Activated B cell treated with CpG ODN at 0.5 μM for 24 hours (primary cell): Measurements from ENCODE around the gene PLIN4. TPM values are rescaled to one million over a fixed set of nuclear protein-coding genes. Genes with fewer than 3 reads are reported as not detected.

Source experiments
- ATAC-seq: fragments of 200-7000 bp; cut with Tn5 transposase; one replicate; pipeline ENCODE4 v1.10.0; 2021; ENCODE audit warnings: low read depth, mild to moderate bottlenecking, moderate library complexity
- CTCF ChIA-PET: fragments of 350-600 bp; sonication (Branson Sonifier 250); formaldehyde crosslinking; loops from one replicate; lab custom pipeline; 2021; ENCODE audit warnings: antibody characterized with exemption; lab: Charles Lee
- POLR2A ChIA-PET: fragments of 350-600 bp; sonication (Branson Sonifier 250); formaldehyde crosslinking; loops from one replicate; lab custom pipeline; 2021; ENCODE audit warnings: antibody characterized with exemption; lab: Charles Lee
- DNase-seq: peaks from one replicate; pipeline ENCODE4 v3.0.0; 2022
- H3K27ac Mint-ChIP-seq: one replicate; pipeline ENCODE4 v1.8.0; 2020; ENCODE audit warnings: mixed read lengths
- H3K27me3 Mint-ChIP-seq: one replicate; pipeline ENCODE4 v1.8.0; 2021; ENCODE audit warnings: mixed read lengths
- H3K36me3 Mint-ChIP-seq: one replicate; pipeline ENCODE4 v1.8.0; 2021; ENCODE audit warnings: low read depth, mixed read lengths
- H3K4me1 Mint-ChIP-seq: one replicate; pipeline ENCODE4 v1.8.0; 2021; ENCODE audit warnings: mixed read lengths
- H3K4me3 Mint-ChIP-seq: one replicate; pipeline ENCODE4 v1.8.0; 2020; ENCODE audit warnings: mild to moderate bottlenecking, mixed read lengths
- H3K9me3 Mint-ChIP-seq: one replicate; pipeline ENCODE4 v1.8.0; 2020; ENCODE audit warnings: mixed read lengths
- CTCF ChIP-seq: fragments of 200-600 bp; IDR thresholded peaks from one replicate; pipeline ENCODE4 v1.8.0; 2022; ENCODE audit warnings: antibody characterized with exemption, mild to moderate bottlenecking
- intact Hi-C: fragments of 100-400 bp; cut with micrococcal nuclease; formaldehyde crosslinking; loops from one replicate; pipeline ENCODE4 v1.15.1; 2024
- total RNA-seq: library from RNA; stranded (reverse); gene quantifications from 2 replicates; pipeline ENCODE4 v1.2.3, GENCODE V29; 2022

PLIN4 gene
- total RNA-seq, 1 donor from 2014 or later, result not detected

GRCh38 chr19:4511300-4512054 lies 6.8 kb downstream of the PLIN4 start:
- no peaks in the 10 kb centered on the region for H3K9me3 Mint-ChIP-seq
- peaks cover 3% of the 10 kb centered on the region for H3K27me3 Mint-ChIP-seq
- intact Hi-C loops, result no loop called here
- CTCF ChIA-PET, result no interaction called here
- H3K4me3 Mint-ChIP-seq, result no peak overlapping the region
- no peak for TF ChIP-seq CTCF
- H3K27ac Mint-ChIP-seq, result no peak overlapping the region
- H3K36me3 Mint-ChIP-seq, result no peaks in the 10 kb centered on the region
- H3K4me1 Mint-ChIP-seq, result no peaks in the 10 kb centered on the region
- POLR2A ChIA-PET, result no interaction called here
- DNase-seq (no peak), ATAC-seq (no peak)

DNA sequence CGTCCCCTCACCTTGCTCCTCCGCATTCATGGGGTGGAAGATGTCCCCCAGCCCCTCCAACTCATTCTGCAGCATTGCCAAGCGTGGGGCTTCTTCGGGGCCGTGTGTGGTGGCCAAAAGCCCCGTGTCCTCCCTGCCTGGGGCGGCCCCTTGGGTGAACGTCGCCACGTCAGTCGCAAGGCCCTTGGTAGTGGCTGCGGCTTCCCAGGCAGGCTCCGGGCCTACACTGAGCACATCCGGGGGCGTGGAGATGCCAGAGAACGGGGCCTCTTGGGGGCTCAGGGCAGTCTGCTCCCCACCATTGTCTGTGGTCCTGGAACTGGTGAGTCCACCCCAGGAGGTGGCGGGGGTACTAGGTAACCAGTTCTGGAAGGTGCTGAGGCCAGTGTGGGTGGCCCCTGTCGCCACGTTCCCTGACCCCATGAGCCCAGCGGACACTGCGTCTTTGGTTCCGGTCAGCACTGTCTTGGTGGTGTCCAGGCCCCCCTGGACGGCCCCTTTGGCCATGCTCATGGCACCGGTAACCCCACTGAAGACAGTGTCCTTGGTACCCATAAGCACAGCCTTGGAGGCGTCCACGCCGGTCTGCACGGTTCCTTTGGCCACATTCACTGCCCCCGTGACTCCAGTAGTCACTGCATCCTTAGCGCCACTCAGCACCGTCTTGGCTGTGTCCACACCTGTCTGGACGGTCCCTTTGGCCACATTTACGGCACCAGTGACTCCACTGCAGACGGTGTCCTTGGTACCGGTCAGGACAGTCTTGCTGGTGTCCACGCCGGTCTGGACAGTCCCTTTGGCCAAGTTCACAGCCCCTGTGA lies 7.6 kb downstream of the PLIN4 start:
- no peaks in the 10 kb centered on the region for H3K9me3 Mint-ChIP-seq
- H3K27ac Mint-ChIP-seq, result no peak overlapping the region
- ATAC-seq (no peak), DNase-seq (no peak)
- H3K4me1 Mint-ChIP-seq, result no peaks in the 10 kb centered on the region
- TF ChIP-seq CTCF, result no peak
- H3K4me3 Mint-ChIP-seq, result no peak overlapping the region
- intact Hi-C loops, result no loop called here
- CTCF ChIA-PET, result no interaction called here
- H3K27me3 Mint-ChIP-seq, result peaks cover 3% of the 10 kb centered on the region
- POLR2A ChIA-PET, result no interaction called here
- H3K36me3 Mint-ChIP-seq, result peaks cover 8% of the 10 kb centered on the region

GRCh38 chr19:4508698-4509097 lies 9.6 kb downstream of the PLIN4 start:
- H3K4me1 Mint-ChIP-seq, result no peaks in the 10 kb centered on the region
- DNase-seq, result no peak
- H3K9me3 Mint-ChIP-seq, result no peaks in the 10 kb centered on the region
- H3K4me3 Mint-ChIP-seq, result no peak overlapping the region
- intact Hi-C loops, result no loop called here
- ATAC-seq, result no peak
- peaks cover 13% of the 10 kb centered on the region for H3K36me3 Mint-ChIP-seq
- H3K27me3 Mint-ChIP-seq, result no peaks in the 10 kb centered on the region
- TF ChIP-seq CTCF, result no peak
- ChIA-PET POLR2A (no interaction called here), CTCF (no interaction called here)
- H3K27ac Mint-ChIP-seq, result no peak overlapping the region

DNA sequence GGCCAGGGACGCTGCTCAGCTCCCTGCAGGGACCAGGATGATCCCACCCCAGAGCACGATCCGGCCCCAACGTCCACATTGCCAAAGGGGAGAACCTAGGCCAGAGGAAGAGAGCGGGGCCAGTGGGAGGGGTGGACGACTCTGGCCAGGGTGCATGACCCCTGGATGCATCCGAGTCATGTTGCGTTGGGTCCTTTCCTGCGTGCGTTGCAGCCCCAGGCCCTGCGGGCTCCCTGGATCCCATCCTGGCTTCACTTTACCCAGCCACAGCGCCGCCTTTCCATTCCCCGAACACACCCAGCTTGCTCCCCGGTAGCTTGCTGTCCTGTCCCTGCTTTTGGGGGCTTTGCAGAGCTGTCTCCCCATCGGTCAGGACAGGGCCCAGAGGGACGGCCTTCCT lies 10.5 kb downstream of the PLIN4 start:
- Mint-ChIP-seq H3K4me1 (no peaks in the 10 kb centered on the region), H3K36me3 (peaks cover 13% of the 10 kb centered on the region), H3K27me3 (no peaks in the 10 kb centered on the region), H3K4me3 (no peak overlapping the region), H3K9me3 (no peaks in the 10 kb centered on the region), H3K27ac (no peak overlapping the region)
- no peak for ATAC-seq
- intact Hi-C loops, result no loop called here
- no peak for DNase-seq
- POLR2A ChIA-PET, result no interaction called here
- no peak for TF ChIP-seq CTCF
- CTCF ChIA-PET, result no interaction called here

DNA sequence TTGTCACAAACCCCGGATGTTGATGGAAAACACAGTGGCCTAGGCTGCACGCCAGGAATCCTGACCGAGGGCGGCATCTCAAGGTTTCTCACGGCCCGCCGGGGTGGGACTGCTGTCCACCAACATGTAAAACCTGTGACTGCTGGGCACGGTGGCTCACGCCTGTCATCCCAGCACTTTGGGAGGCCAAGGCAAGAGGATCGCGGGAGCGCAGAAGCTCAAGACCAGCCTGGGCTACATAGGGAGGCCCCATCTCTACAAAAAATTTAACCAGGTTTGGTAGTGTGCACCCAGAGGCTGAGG lies 11.2 kb downstream of the PLIN4 start:
- intact Hi-C loops, result no loop called here
- POLR2A ChIA-PET, result no interaction called here
- no peak for DNase-seq
- H3K27me3 Mint-ChIP-seq, result no peaks in the 10 kb centered on the region
- no peak for ATAC-seq
- no peaks in the 10 kb centered on the region for H3K9me3 Mint-ChIP-seq
- H3K4me3 Mint-ChIP-seq, result no peak overlapping the region
- TF ChIP-seq CTCF, result no peak
- no peak overlapping the region for H3K27ac Mint-ChIP-seq
- H3K36me3 Mint-ChIP-seq, result peaks cover 20% of the 10 kb centered on the region
- no peaks in the 10 kb centered on the region for H3K4me1 Mint-ChIP-seq
- CTCF ChIA-PET, result no interaction called here
